Neural cell (in vitro differentiated cells): Measurements from ENCODE around the gene PARP8.

Experiments used
- CTCF ChIP-seq: fragments of 450-650 bp; IDR thresholded peaks from 2 replicates; pipeline ENCODE4 v1.5.1; 2014; ENCODE audit warnings: antibody characterized with exemption, mild to moderate bottlenecking, moderate library complexity; ENCODE audit not compliant: poor library complexity, severe bottlenecking
- EP300 ChIP-seq: fragments of 450-650 bp; conservative IDR thresholded peaks from 2 replicates; pipeline ENCODE4 v1.6.1; 2014; ENCODE audit warnings: antibody characterized with exemption, mild to moderate bottlenecking, moderate library complexity; ENCODE audit not compliant: poor library complexity, severe bottlenecking

GRCh38 chr5:50733741-50734140 is 67.3 kb downstream of the PARP8 start:
- TF ChIP-seq CTCF (no peak), EP300 (no peak)
